ENCODE measurements around the gene GABRD.

- TF ChIP-seq POLR2AphosphoS5 (IDR thresholded peaks at IDR 0.05; ENCODE audit: low read depth, low read length) (no peak), TAF1 (IDR thresholded peaks at IDR 0.05; ENCODE audit: borderline replicate concordance, insufficient read depth, low read length) (no peak), REST (IDR thresholded peaks at IDR 0.05; ENCODE audit: insufficient read depth in 1 of 2, low read depth in 2 of 2, low read length in 2 of 2) (no peak)
These were observed 54.5 kb downstream of the GABRD start for GRCh38 chr1:2073382-2074230.

Measured in PFSK-1 (cell line).